Measurements from ENCODE around the gene ERCC1.

DNA sequence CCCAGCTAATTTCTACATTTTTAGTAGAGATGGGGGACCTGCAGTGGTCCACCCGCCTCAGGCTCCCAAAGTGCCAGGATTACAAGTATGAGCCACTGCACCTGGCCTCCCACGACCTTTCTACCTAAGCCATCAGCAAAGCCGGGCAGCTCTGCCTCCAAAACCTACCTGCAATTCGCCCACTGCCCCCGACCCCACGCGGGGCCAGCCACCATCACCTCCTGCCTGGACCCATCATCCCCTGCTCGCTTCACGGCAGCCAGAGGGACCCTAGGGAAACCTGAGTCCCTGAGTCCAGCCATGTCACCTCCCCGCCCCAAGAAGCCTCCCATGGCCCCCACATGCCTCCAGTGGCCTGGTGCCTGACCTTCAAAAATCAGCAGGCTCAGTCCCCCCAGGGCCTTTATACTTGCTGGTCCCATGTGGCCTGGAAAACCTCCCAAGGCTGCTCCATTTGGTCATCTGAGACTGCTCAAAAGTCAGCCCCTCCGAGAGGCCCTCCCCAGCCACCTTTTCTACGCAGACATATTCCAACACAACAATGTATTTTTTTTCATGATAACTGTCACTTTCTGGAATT lies 65.4 kb downstream of the ERCC1 start:
- TF ChIP-seq POLR2A (IDR thresholded peaks at IDR 0.05; ENCODE audit: low read depth, low read length) (no peak), POLR2AphosphoS5 (IDR thresholded peaks at IDR 0.05; ENCODE audit: low read depth, low read length) (no peak), TAF1 (IDR thresholded peaks at IDR 0.05; ENCODE audit: low read depth, low read length) (no peak), POU2F2 (IDR thresholded peaks at IDR 0.05; ENCODE audit: low read depth, low read length) (no peak), PAX5 (IDR thresholded peaks at IDR 0.05; ENCODE audit: insufficient read depth, low read length, severe bottlenecking) (no peak)
